ENCODE results near the gene PAK1.

The PAK1 gene

GRCh38 chr11:77475206-77475605 lies 1.3 kb upstream of the PAK1 start:
- DNase-seq (ENCODE audit: extremely low read depth in 1 of 2, low read depth in 1 of 2): no peak

GRCh38 chr11:77474684-77475060 lies 778 bp upstream of the PAK1 start:
- DNase-seq (ENCODE audit: extremely low read depth in 1 of 2, low read depth in 1 of 2): no peak

- DNase-seq (ENCODE audit: extremely low read depth in 1 of 2, low read depth in 1 of 2): peak; percentile 13 to 14
Measured at GRCh38 chr11:77472991-77473800, 698 bp downstream of the PAK1 start.

- no peak for DNase-seq (ENCODE audit: extremely low read depth in 1 of 2, low read depth in 1 of 2)
Measured at GRCh38 chr11:77471558-77472193, 2.2 kb downstream of the PAK1 start.

- no peak for DNase-seq (ENCODE audit: extremely low read depth in 1 of 2, low read depth in 1 of 2)
Measured at GRCh38 chr11:77470971-77471370, 2.9 kb downstream of the PAK1 start.

- no peak for DNase-seq (ENCODE audit: extremely low read depth in 1 of 2, low read depth in 1 of 2)
Measured at GRCh38 chr11:77470504-77470903, 3.4 kb downstream of the PAK1 start.

- DNase-seq (ENCODE audit: extremely low read depth in 1 of 2, low read depth in 1 of 2): no peak
Measured at GRCh38 chr11:77468527-77468926, 5.4 kb downstream of the PAK1 start.

GRCh38 chr11:77467993-77468392 lies 5.9 kb downstream of the PAK1 start:
- DNase-seq (ENCODE audit: extremely low read depth in 1 of 2, low read depth in 1 of 2): no peak

GRCh38 chr11:77467233-77467632 lies 6.7 kb downstream of the PAK1 start:
- DNase-seq (ENCODE audit: extremely low read depth in 1 of 2, low read depth in 1 of 2): no peak

- DNase-seq (ENCODE audit: extremely low read depth in 1 of 2, low read depth in 1 of 2): no peak
Measured at GRCh38 chr11:77457340-77457739, 16.6 kb downstream of the PAK1 start.

GRCh38 chr11:77455740-77456139 lies 18.2 kb downstream of the PAK1 start:
- no peak for DNase-seq (ENCODE audit: extremely low read depth in 1 of 2, low read depth in 1 of 2)

- DNase-seq (ENCODE audit: extremely low read depth in 1 of 2, low read depth in 1 of 2): no peak
Measured at GRCh38 chr11:77454867-77455655, 18.8 kb downstream of the PAK1 start.

GRCh38 chr11:77450227-77450626 lies 23.7 kb downstream of the PAK1 start:
- DNase-seq (ENCODE audit: extremely low read depth in 1 of 2, low read depth in 1 of 2): no peak

GRCh38 chr11:77449784-77450183 lies 24.1 kb downstream of the PAK1 start:
- no peak for DNase-seq (ENCODE audit: extremely low read depth in 1 of 2, low read depth in 1 of 2)

- DNase-seq (ENCODE audit: extremely low read depth in 1 of 2, low read depth in 1 of 2): no peak
Measured at GRCh38 chr11:77449060-77449521, 24.8 kb downstream of the PAK1 start.

GRCh38 chr11:77448269-77448668 lies 25.6 kb downstream of the PAK1 start:
- no peak for DNase-seq (ENCODE audit: extremely low read depth in 1 of 2, low read depth in 1 of 2)

- no peak for DNase-seq (ENCODE audit: extremely low read depth in 1 of 2, low read depth in 1 of 2)
Measured at GRCh38 chr11:77446911-77447629, 26.8 kb downstream of the PAK1 start.

- no peak for DNase-seq (ENCODE audit: extremely low read depth in 1 of 2, low read depth in 1 of 2)
Measured at GRCh38 chr11:77444261-77444660, 29.6 kb downstream of the PAK1 start.

GRCh38 chr11:77442394-77443053 lies 31.4 kb downstream of the PAK1 start:
- DNase-seq (ENCODE audit: extremely low read depth in 1 of 2, low read depth in 1 of 2): no peak

GRCh38 chr11:77441426-77441825 lies 32.5 kb downstream of the PAK1 start:
- no peak for DNase-seq (ENCODE audit: extremely low read depth in 1 of 2, low read depth in 1 of 2)

All from stimulated activated CD8-positive, alpha-beta memory T cell treated with anti-CD3 and anti-CD28 coated beads, Interleukin-7, amount 100 ng/mL, for 48 hours (primary cell).